Midbrain (tissue), 1 donor: ENCODE results near the gene TEAD2.
A peak's percentile ranks its signal among the peaks of the same experiment; 100 is the strongest.

Experiments
- DNase-seq: peaks from one replicate; lab custom pipeline; 2025; lab: John Stamatoyannopoulos, UW

Gene TEAD2

DNA sequence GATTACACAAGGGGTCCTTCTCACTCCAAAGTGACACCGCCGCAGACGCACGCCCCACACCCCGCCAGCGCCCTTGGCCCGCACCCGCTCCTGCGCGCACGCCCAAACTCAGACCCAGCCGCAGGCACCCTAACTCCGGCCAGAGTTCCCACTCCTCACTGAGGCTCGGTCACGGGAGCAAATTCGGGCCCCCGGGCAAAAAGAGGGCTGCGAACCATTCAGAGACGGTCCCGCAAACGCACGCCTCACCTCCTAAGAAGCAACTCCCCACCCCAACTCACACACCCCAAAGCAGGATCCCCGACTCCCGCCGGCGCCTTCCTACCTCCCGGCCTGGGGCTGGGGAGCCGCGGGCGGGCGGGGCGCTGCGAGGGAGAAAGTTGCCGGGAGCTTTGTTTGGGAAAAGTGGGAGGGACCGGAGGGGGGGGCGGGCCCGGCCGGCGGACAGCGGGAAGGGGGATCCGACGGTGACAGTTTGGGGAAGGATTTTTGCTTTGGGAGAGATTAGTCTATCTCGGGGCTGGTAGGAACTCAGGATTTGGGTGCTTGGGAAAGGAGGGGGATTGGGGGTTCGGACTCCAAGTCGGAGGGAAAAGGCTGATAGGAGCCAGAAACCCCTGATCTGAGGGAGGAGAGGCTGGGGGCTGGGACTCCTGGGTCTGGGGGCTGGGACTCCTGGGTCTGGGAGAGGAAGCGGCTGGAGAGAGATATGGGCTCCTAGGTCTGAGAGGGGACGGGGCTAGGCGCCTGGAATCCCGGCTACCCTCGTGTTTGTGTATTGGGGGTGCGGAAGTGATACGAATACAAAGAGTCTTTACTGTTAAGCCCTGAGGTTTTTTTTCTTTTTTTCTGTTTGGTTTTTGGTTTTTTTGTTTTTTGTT, at the start of gene TEAD2:
Gene TEAD2, minus strand, starts transcription at position 369 of the 881 bp plus-strand sequence. CDS start 2,341 bp downstream, outside the sequence.
- no peak for DNase-seq

DNA sequence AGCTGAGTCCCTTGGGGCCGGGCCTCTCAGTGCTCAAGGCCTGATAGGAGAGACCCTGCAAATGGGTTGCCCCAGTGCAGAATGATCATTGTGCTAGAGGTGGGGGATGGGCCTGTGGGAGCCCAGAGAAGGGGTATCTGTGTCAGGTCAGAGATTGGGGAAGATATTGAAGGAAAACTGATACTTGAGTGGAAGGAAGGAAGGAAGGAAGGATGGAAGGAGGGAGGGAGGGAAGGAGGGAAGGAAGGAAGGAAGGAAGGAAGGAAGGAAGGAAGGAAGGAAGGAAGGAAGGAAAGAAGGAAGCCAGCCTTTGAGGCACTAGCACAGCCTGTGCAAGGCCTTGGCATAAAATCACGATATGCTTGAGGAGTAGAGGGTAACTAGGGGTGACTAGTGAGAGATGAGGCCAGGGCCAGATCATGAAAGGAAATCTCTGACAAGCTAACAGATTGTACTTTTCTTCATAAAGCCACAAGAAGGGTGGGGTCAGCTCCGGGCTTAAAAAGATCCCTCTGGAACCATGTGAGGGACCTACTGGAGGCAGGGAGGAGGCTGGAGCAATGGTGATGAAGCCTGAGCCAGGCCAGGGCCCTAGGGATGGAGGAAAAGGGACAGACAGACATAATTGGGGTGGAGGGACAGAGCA, 49.6 kb upstream of the TEAD2 start:
- DNase-seq = no peak

GRCh38 chr19:49409441-49410029, 47.3 kb upstream of the TEAD2 start:
- DNase-seq = no peak

- no peak for DNase-seq
These were observed 46.7 kb upstream of the TEAD2 start for GRCh38 chr19:49408816-49409440.

- DNase-seq = no peak
These were observed 45.3 kb upstream of the TEAD2 start for GRCh38 chr19:49407482-49408015.

GRCh38 chr19:49407079-49407478, 44.9 kb upstream of the TEAD2 start:
- no peak for DNase-seq

DNA sequence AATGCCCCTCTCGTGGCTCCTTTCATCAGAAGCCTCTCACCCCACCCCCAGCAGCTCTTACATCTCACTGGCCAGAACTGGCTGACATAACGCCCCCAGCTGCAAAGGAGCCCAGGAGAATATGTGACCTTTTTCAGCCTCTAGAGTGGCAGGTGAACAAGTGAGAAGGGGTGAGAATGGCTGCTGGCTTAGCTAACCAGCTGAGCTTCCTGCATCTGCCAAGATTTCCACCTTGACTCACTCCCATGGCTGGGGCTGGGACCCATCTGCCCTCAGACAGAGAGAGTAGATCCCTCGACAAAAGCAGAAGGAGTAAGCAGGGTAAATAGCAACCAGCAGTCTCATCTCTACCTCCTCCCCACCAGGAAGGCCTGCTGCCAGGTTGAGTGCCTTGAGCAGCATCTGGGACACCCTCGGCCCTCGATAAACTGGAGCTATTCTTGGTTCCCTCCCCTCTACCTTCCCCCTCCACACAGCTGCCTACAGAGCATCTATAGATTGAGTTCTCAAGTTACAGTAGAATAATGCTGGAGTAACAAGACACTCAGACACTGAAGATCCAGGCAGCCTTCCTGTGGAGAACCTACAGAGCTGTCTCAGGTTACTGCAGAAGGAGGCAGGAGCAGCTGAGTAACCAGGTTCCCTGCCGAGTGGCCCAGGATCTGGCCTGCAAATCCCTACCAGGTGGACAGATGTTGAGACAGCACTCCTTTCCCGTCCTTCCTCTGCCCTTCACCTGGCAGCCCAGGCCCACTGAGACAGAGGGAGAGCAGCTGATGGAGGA, 41.4 kb upstream of the TEAD2 start:
- no peak for DNase-seq

DNA sequence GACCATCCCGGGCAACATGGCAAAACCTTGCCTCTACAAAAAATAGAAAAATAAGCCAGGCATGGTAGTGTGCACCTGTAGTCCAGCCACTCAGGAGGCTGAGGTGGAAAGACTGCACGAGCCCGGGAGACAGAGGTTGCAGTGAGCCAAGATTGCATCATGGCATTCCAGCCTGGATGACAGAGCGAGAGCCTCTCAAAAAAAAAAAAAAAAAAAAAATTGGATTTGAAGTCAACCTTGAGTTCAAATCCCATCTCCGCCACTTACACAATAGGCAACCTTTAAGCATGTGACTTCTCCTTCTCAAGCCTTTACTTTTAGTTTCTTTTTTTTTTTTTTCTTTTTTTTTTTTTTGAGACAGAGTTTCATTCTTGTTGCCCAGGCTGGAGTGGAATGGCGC, 37.8 kb upstream of the TEAD2 start:
- DNase-seq = no peak

GRCh38 chr19:49398931-49399330, 36.7 kb upstream of the TEAD2 start:
- no peak for DNase-seq

GRCh38 chr19:49398001-49398615, 35.9 kb upstream of the TEAD2 start:
- no peak for DNase-seq

DNA sequence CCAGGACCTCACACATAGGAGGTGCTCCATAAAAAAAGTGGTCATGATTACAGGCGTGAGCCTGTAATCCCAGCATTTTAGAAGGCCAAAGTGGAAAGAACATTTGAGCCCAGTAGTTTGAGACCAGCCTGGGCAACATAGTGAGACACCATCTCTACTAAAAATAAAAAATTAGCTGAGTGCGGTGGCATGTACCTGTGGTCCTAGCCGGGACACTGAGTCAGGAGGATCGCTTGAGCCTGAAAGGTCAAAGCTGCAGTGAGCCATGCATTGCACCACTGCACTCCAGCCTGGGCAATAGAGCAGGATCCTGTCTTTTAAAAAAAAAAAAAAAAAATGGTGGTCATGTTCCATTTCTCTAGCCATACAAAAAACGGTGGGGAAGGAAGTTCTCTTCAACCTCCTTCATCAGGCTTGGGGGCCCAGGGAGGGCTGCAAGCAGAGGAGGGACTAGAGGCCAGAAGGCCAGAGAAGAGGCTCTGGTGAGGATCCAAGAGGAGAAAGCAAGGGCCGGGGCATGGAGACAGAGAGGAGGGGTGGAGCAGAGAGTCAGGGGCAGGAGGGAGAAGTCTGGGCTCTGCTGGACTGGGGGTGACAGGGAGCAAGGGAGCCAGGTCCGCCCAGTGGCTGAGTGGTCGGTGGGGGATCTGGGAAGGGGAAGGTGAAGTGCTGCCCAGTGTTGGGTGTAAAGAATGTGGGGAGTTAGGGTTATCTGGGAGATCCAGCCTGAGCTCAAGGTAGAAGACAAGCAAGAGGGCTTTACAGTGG, 34.7 kb upstream of the TEAD2 start:
- no peak for DNase-seq

GRCh38 chr19:49395581-49396407, 33.6 kb upstream of the TEAD2 start:
- no peak for DNase-seq

DNA sequence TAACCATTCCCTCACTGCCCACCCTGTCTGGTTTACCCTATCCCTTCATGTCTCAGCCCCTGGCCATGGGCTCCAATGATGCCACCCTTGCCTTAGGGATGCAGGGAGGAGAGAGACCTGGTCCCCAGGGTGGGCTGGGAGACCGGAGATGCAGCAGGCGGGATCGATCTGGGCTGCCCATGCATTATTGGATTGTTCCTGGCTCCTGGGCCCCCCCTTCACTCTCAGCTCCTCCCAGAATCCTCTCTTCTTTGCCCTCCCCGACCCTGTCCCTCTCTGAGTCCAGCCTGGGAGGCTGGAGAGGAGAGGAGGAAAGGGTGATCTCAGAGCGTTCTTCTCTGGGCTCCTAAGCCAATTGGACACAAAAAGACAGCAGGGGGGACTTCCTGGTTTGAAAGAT, 31.7 kb upstream of the TEAD2 start:
- DNase-seq = no peak

GRCh38 chr19:49391581-49392399, 29.6 kb upstream of the TEAD2 start:
- peak; percentile 54 for DNase-seq

DNA sequence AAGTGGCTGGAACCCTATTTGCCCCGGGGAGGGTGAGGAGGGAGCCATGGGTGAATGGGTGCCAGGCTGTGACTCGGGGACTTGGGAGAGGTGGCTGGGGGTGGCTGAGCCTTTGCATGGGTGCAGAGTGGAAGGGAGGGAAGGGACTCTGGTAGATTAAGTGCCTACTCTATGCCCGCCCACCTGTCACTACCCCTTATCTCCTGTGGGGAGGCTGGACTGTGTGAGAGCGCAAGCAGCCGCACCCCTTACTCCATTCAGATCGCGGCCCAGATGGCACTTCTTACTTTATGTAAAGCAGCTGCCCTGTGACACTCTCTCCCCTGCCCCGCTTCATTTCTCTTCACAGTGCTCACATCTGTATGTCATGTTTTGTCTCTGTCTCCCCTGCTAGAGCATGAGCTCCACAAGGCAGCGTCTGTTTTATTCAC, 28.7 kb upstream of the TEAD2 start:
- DNase-seq = no peak

DNA sequence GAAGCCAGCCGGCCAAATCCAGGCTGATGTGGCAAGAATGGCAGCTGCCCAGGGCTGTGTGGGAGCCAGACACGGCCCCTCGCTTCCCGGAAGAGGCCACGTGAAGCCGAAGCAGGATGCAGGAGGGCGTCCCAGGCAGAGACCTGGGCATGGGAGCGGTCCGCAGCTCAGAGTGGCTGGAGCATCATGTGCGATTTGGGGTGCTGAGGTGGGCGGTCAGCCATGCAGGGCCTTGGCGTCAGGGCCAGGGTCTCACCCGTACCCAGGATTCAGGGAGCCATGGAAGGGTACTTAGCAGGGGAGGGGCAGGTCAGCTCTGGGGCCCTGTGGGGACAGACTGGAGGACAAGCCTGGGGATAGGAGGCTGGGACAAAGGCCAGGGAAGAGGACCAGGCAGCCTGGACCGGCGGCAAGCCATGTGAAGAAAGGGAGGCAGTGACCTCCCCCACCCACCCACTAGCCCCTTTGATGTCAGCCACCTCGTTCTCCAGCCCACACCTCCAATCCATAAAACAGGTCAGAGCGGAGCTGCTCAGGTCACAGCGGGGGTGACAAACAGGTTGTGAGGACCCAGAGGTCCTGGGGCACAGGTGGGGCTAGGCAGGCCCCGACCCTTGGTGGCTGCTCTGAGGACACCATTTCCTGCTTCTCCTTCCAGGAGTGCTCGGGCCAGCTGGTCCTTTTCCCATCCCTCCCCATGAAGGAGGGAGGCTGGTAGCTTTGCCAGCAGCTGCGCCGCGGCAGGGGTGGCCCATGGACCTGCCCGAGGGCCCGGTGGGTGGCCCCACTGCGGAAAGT, 28.1 kb upstream of the TEAD2 start:
- no peak for DNase-seq

DNA sequence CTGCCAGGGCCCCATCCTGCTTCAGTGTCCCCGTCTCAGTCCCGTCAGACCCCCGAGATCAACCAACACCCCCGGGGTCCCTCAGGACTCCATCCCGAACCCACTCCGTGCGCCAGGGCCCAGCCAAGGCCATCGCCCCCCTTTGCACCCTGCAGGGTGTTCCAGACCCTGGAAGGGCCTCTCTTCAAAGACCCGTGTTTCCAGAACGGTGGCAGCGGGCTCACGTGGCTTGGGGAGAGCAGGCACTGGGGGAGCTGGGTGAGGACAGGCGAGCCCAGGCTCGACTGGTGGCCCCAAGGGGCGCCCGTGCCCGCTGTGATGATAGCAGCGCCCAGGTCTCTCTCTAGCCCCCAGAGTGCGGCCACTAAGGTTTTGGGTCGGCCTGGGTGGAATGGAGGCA, 27.2 kb upstream of the TEAD2 start:
- DNase-seq = no peak
